Esophagus muscularis mucosa (tissue), 4 donors: Measurements from ENCODE around the gene ARHGAP32.

Source experiments
- EP300 ChIP-seq: sonication (generic); formaldehyde crosslinking; IDR thresholded peaks from one replicate; pipeline ENCODE4 v1.6.1; 2017; ENCODE audit warnings: antibody characterized with exemption
- POLR2A ChIP-seq: fragments of 450-650 bp; IDR thresholded peaks from one replicate; pipeline ENCODE4 v1.6.1; 2017; ENCODE audit warnings: antibody characterized with exemption, moderate library complexity, mild to moderate bottlenecking, low read depth
- TF ChIP-seq, protein P1 (sequence below), 3 experiments: fragments of 200-600 bp in 2 of 3; fragments of 450-650 bp in 1 of 3; sonication (generic) in 2 of 3; IDR thresholded peaks; one replicate each; pipeline ENCODE4 v1.5.1; 2017 to 2019; ENCODE audit warnings: antibody characterized with exemption in 3 of 3, mild to moderate bottlenecking in 2 of 3, moderate library complexity in 1 of 3

DNA sequence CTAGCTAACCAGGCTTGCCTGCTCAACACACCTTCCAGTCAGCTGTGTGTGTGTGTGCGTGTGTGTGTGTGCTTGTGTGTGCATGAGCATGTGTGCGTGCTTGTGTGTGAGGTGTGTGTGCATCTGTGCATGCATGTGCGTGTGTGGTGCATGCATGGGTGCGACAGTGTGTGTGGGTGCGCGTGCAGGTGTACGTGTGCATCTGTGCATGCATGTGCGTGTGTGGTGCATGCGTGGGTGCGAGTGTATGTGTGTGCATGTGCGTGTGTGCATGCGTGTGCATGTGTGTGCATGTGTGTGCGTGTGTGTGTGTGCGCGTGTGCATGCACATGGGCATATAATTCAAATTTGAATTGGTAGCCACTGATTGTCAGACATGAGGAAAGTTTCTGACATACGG, 239.0 kb downstream of the ARHGAP32 start:
- TF ChIP-seq, protein P1, sequence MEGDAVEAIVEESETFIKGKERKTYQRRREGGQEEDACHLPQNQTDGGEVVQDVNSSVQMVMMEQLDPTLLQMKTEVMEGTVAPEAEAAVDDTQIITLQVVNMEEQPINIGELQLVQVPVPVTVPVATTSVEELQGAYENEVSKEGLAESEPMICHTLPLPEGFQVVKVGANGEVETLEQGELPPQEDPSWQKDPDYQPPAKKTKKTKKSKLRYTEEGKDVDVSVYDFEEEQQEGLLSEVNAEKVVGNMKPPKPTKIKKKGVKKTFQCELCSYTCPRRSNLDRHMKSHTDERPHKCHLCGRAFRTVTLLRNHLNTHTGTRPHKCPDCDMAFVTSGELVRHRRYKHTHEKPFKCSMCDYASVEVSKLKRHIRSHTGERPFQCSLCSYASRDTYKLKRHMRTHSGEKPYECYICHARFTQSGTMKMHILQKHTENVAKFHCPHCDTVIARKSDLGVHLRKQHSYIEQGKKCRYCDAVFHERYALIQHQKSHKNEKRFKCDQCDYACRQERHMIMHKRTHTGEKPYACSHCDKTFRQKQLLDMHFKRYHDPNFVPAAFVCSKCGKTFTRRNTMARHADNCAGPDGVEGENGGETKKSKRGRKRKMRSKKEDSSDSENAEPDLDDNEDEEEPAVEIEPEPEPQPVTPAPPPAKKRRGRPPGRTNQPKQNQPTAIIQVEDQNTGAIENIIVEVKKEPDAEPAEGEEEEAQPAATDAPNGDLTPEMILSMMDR (IDR thresholded peaks at IDR 0.05): no peak
- no peak for TF ChIP-seq POLR2A
- TF ChIP-seq EP300: no peak
